ENCODE data around the gene CRTC3.
"Not testable (repeated sequence)": the region's sequence is repeated elsewhere in the genome, so short reads cannot be mapped to it uniquely, and the experiment has no call there.

- not testable (repeated sequence) for TF ChIP-seq POLR2A, CTCF (IDR thresholded peaks at IDR 0.05)
Observed at GRCh38 chr15:90511211-90511618, 18.5 kb upstream of the CRTC3 start.

Data from testis (tissue), 2 donors.